A673 (cell line): Measurements from ENCODE around the gene SYCP1.

Experiments
- CTCF ChIP-seq: fragments of 300-800, 200-600 bp; sonication (generic); conservative IDR thresholded peaks from 2 replicates; pipeline ENCODE4 v1.5.1; 2017; ENCODE audit warnings: low read depth, mild to moderate bottlenecking, antibody characterized with exemption, low read length, moderate library complexity, mixed read lengths
- EZH2 ChIP-seq: fragments of 200-600 bp; sonication (generic); IDR thresholded peaks from 2 replicates; pipeline ENCODE4 v1.6.1; 2017; ENCODE audit warnings: borderline replicate concordance, low read depth, mild to moderate bottlenecking, mixed read lengths, antibody characterized with exemption, low read length; ENCODE audit not compliant: poor library complexity, severe bottlenecking

GRCh38 chr1:114892194-114892918 is 37.7 kb downstream of the SYCP1 start:
- TF ChIP-seq CTCF = no peak
- TF ChIP-seq EZH2 = no peak
